ENCODE data around the gene MAP7D1.
"Not testable (repeated sequence)": the region's sequence is repeated elsewhere in the genome, so short reads cannot be mapped to it uniquely, and the experiment has no call there.

MAP7D1 gene

DNA sequence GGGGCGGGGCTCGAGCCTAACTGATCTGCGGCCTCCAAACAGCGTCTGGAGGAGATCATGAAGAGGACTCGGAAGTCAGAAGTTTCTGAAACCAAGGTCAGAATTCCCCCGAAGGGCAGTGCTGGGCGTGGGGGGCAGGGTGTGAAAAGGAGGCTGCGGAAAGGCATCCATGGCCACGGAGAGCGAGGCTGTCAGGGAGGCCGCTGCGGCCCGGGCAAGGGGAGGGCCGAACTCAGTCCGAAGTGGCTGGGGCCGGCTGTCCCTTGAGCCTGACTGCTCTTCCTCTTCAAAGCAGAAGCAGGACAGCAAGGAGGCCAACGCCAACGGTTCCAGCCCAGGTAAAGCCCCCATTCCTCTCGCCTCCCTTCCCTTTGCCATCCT is 23.2 kb downstream of the MAP7D1 start:
- TF ChIP-seq, protein P1, sequence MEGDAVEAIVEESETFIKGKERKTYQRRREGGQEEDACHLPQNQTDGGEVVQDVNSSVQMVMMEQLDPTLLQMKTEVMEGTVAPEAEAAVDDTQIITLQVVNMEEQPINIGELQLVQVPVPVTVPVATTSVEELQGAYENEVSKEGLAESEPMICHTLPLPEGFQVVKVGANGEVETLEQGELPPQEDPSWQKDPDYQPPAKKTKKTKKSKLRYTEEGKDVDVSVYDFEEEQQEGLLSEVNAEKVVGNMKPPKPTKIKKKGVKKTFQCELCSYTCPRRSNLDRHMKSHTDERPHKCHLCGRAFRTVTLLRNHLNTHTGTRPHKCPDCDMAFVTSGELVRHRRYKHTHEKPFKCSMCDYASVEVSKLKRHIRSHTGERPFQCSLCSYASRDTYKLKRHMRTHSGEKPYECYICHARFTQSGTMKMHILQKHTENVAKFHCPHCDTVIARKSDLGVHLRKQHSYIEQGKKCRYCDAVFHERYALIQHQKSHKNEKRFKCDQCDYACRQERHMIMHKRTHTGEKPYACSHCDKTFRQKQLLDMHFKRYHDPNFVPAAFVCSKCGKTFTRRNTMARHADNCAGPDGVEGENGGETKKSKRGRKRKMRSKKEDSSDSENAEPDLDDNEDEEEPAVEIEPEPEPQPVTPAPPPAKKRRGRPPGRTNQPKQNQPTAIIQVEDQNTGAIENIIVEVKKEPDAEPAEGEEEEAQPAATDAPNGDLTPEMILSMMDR (IDR thresholded peaks at IDR 0.05): no peak
- no peaks in the 10 kb centered on the region for H3K27me3 ChIP-seq
- no peaks in the 10 kb centered on the region for H3K9me3 ChIP-seq
- H3K4me3 ChIP-seq (ENCODE audit: low read depth in 1 of 2, low read length in 1 of 2): no peak overlapping the region
- H3K36me3 ChIP-seq: peaks cover 83% of the 10 kb centered on the region
- H3K4me1 ChIP-seq (ENCODE audit: control insufficient read depth in 1 of 2, insufficient read depth in 1 of 2, low read depth in 1 of 2, low read length in 1 of 2): no peaks in the 10 kb centered on the region
- H3K27ac ChIP-seq: no peak overlapping the region

DNA sequence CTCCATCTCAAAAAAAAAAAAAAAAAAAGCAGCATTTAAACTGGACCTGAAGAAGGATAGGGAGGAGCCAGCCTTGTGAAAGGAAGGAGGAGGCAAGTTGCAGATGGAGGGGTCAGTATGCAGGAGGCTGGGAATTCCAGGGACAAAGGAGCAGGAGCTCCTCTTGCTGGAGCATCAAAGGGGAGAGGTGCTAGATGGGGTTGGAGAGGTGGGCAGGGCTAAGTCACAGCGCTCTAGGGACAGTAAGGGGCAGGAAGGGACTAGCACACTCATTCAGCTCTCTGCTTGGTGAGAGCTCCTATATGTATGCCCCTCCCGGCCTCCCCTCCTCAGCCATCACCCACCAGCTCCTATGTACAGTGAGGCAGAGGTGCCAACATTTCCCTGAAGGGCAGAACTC is 26.8 kb downstream of the MAP7D1 start:
- no peak overlapping the region for H3K4me3 ChIP-seq (ENCODE audit: low read depth in 1 of 2, low read length in 1 of 2)
- no peaks in the 10 kb centered on the region for H3K27me3 ChIP-seq
- TF ChIP-seq, protein P1 (IDR thresholded peaks at IDR 0.05): no peak
- H3K9me3 ChIP-seq: no peaks in the 10 kb centered on the region
- H3K4me1 ChIP-seq (ENCODE audit: control insufficient read depth in 1 of 2, insufficient read depth in 1 of 2, low read depth in 1 of 2, low read length in 1 of 2): peaks cover 0 to under 1% of the 10 kb centered on the region in 2 experiments
- H3K36me3 ChIP-seq: peaks cover 48% of the 10 kb centered on the region
- H3K27ac ChIP-seq: peak overlapping the region; percentile 3

DNA sequence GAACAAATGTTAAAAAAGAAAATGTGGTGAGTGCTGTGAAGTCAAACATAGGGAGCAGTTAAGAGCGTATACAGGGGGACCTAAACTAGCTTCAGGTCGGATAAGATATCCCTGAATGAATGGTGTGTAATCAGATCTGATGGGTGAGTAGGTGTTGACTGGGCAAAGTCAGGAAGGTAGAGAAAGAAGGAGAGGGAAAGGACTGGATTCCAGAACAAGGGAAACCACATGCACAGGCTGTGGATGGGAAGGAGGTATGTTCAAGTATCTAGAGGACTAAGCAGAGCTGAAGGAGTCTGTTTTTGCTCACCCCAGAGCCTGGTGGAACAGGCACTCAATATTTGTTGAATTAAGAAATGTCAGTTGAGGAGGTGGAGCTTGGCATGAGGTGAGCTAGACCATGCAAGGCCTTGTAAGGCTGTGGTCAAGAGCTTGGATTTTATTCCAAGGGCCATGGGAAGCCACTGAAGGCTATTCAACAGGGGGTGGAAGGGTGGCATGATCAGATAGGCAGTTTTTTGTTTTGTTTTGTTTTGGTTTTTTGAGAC is 27.4 kb downstream of the MAP7D1 start:
- H3K9me3 ChIP-seq: no peaks in the 10 kb centered on the region
- no peaks in the 10 kb centered on the region for H3K27me3 ChIP-seq
- H3K36me3 ChIP-seq: peaks cover 41% of the 10 kb centered on the region
- peak overlapping the region; percentile 3 for H3K27ac ChIP-seq
- H3K4me1 ChIP-seq (ENCODE audit: control insufficient read depth in 1 of 2, insufficient read depth in 1 of 2, low read depth in 1 of 2, low read length in 1 of 2): peaks cover 6 to 7% of the 10 kb centered on the region in 2 experiments
- no peak overlapping the region for H3K4me3 ChIP-seq (ENCODE audit: low read depth in 1 of 2, low read length in 1 of 2)
- TF ChIP-seq, protein P1 (IDR thresholded peaks at IDR 0.05): no peak

DNA sequence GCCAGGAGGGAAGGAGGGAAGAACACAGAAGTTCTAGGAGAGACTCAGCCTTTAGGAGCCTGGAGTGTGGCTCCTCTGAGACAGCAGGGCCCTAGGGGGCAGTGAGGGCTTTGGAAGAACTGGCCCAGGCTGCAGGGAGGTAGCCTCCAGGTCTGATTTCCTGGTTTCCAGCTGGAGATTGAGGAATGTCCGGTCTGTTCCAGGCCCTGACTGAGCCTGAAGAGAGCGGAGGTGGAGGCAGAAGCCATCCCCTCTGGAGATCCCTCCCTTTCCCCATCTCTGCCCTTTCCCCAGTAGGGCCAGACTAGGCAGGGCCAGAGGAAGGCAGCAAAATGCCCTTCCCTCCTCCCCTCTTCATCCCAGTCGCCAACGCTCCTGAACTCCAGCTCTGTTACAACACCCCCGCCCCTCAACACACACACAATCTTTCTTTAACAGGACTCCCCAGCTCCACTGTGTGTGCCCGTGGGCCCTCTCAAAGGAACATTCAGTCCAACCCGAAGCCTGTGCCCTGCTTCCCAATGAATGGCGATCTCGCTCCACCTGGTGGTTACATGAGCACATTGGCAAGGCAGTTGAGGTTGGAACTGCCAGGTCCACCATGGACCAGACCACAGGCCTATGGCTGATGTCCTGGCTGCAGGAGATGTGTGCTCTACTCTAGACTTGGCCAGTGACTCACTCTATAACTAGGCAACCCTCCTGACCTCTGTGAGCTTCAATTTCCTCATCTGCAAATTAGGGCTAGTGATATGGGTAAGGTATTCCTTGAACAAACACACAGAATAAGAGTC is 32.0 kb downstream of the MAP7D1 start:
- no peaks in the 10 kb centered on the region for H3K9me3 ChIP-seq
- H3K27me3 ChIP-seq: no peaks in the 10 kb centered on the region
- TF ChIP-seq, protein P1 (IDR thresholded peaks at IDR 0.05): peak; percentile 92
- peaks cover 6 to 8% of the 10 kb centered on the region in 2 experiments for H3K4me1 ChIP-seq (ENCODE audit: control insufficient read depth in 1 of 2, insufficient read depth in 1 of 2, low read depth in 1 of 2, low read length in 1 of 2)
- H3K4me3 ChIP-seq (ENCODE audit: low read depth in 1 of 2, low read length in 1 of 2): no peak overlapping the region
- peaks cover under 1% of the 10 kb centered on the region for H3K36me3 ChIP-seq
- peak overlapping the region; percentile 57 for H3K27ac ChIP-seq

DNA sequence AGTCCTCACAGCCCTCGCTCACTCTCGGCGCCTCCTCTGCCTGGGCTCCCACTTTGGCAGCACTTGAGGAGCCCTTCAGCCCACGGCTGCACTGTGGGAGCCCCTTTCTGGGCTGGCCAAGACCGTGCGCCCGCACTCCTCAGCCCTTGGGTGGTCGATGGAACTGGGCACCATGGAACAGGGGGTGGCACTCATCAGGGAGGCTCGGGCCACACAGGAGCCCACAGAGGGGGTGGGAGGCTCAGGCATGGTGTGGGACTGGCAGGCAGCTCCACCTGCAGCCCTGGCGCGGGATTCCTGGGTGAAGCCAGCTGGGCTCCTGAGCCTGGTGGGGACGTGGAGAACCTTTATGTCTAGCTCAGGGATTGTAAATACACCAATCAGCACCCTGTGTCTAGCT is 40.8 kb downstream of the MAP7D1 start:
- H3K4me3 ChIP-seq (ENCODE audit: low read depth in 1 of 2, low read length in 1 of 2); H3K9me3 ChIP-seq; H3K27me3 ChIP-seq; H3K27ac ChIP-seq; H3K36me3 ChIP-seq; H3K4me1 ChIP-seq (ENCODE audit: control insufficient read depth in 1 of 2, insufficient read depth in 1 of 2, low read depth in 1 of 2, low read length in 1 of 2): not testable (repeated sequence)

DNA sequence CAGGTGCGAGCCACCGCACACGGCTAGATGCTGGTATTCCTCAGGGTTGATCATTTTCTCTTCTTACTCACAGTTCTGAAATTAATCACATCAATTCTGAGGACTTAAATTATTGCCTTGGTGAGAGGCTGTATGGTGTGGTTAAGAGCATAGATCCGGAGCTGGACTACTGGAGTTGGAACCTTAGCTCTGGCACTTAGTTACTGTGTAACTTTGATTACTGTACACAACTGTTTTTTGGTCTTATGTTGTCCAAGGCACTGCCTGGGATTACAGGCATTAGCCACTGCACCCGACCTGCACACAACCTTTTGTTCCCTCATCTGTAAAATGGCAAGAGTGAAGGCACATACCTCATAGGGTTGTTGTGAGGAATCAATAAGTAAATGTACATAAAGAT is 42.7 kb downstream of the MAP7D1 start:
- H3K4me1 ChIP-seq (ENCODE audit: control insufficient read depth in 1 of 2, insufficient read depth in 1 of 2, low read depth in 1 of 2, low read length in 1 of 2): peaks cover 18 to 21% of the 10 kb centered on the region in 2 experiments
- no peaks in the 10 kb centered on the region for H3K27me3 ChIP-seq
- H3K9me3 ChIP-seq: no peaks in the 10 kb centered on the region
- no peak overlapping the region for H3K4me3 ChIP-seq (ENCODE audit: low read depth in 1 of 2, low read length in 1 of 2)
- no peaks in the 10 kb centered on the region for H3K36me3 ChIP-seq
- TF ChIP-seq, protein P1 (IDR thresholded peaks at IDR 0.05): no peak
- H3K27ac ChIP-seq: no peak overlapping the region

Measured in neutrophil (primary cell).